NCI-H146 (cell line): Measurements from ENCODE around the gene ARHGEF16.

Source experiments
- DNase-seq: peaks from one replicate; lab custom pipeline; 2025; lab: John Stamatoyannopoulos, UW

ARHGEF16 gene

GRCh38 chr1:3468236-3469103, 14.0 kb downstream of the ARHGEF16 start:
- no peak for DNase-seq

GRCh38 chr1:3469104-3469848, 14.8 kb downstream of the ARHGEF16 start:
- no peak for DNase-seq

- no peak for DNase-seq
Measured at GRCh38 chr1:3469849-3470649, 15.6 kb downstream of the ARHGEF16 start.

- DNase-seq = no peak
Measured at GRCh38 chr1:3470650-3471355, 16.3 kb downstream of the ARHGEF16 start.

DNA sequence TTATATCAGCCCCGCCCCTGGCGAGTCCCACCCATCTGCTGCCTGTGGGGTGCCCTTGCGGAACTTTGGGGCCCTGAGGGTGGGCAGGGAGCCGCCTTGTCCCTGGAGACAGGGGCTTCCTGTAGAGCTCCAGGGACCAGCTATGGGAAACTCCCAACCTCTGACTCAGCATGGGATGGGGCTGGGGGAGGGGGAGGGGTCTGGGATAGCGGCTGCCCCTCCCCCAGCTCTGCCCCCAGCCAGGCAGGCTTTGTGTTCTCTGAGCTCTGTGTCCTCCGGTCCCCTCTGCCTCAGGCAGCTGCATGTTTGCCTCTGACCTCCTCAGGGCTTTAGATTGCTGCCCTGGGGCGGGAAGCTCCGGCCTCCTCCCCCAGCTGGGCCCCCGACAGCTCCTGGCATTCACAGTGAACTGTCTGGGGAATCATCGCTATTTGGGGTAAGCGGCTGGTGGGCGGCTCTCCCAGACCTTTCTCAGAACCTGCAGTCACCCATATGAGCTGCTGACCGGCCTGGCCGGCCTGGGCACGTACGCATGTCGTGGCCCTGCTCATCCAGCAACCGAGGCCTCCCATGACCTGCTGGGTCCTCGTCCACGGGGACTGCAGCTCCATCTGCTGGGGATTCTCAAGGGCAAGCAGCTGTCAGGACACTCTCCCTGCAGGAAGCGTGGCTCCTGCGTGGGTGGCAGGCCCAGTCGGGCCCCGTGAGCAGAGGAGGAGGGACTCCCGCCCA, 17.1 kb downstream of the ARHGEF16 start:
- peak; percentile 39 for DNase-seq

GRCh38 chr1:3472088-3472850, 17.8 kb downstream of the ARHGEF16 start:
- DNase-seq = no peak

- DNase-seq = no peak
Measured at GRCh38 chr1:3472906-3473305, 18.4 kb downstream of the ARHGEF16 start.

DNA sequence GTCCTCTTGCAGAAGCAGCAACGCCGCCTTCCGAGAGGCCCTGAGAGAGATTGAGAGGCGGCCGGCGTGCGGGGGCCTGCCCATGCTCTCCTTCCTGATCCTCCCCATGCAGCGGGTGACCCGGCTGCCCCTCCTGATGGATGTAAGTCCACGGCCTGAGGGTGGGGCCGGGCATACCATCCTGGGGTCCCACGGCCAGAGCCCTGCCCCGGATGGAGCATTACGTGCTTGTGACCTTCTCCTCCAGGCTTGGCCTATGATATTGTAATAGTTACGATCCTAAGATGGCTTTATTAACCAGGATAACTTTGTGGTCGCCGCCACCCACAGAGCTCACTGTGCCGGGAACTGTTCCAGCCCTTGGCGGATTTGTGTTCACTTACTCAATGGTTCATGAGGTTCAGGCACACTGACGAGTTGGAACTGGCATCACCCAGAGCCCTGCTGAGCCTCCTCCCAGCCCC, 18.9 kb downstream of the ARHGEF16 start:
- no peak for DNase-seq

GRCh38 chr1:3474016-3474415, 19.6 kb downstream of the ARHGEF16 start:
- DNase-seq = no peak

DNA sequence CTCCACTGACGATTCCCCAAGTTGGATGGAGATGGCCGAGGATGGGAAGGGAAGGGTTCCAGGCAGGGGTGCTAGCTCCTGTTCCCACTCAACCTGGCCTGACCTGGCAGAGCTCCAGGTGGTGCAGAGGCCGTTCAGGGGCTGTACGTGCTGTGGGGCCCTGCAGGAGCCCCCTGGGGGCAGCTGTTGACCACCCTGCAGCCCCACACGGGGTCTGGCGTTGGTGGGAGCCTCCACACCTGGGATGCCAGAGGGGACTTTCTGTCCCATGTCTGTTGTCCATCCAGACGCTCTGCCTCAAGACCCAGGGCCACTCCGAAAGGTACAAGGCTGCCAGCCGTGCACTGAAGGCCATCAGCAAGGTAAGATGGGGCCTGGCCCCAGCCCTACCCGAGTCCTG, 20.0 kb downstream of the ARHGEF16 start:
- no peak for DNase-seq

DNA sequence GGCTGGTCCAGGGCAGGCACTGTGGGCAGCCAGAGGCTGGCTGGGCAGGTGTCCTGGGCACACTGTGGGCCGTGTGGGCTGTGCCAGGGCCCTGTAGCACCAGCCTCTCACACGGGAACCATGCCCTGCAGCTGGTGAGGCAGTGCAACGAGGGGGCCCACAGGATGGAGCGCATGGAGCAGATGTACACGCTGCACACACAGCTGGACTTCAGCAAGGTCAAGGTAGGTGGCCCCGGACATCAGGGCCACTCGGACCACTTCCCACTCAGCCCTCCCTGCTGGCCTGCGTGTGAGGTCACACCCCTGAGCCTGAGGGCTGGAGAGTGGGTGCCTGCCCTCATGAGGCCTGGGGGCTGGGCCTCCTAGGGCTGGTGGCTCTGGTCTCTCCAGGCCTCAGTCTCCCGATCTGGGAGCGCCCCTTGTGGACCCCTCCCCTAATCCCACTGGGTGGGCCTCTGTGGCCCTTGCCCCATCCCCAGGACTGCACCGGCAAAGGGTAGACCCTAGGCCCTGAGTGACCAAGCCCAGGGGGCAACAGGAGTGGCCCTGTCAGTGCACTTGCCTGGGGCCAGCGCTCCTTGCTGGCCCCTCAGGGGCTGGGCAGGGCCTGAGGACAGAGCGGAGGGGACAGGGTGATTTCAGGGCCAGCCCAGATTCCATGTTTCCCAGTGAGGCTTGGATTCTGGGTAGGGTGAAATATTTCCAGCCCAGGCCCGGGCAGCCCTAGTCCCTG, 21.5 kb downstream of the ARHGEF16 start:
- no peak for DNase-seq

- no peak for DNase-seq
Measured at GRCh38 chr1:3476666-3477065, 22.2 kb downstream of the ARHGEF16 start.

GRCh38 chr1:3477241-3477995, 23.0 kb downstream of the ARHGEF16 start:
- no peak for DNase-seq

- no peak for DNase-seq
Measured at GRCh38 chr1:3478187-3478586, 23.7 kb downstream of the ARHGEF16 start.

DNA sequence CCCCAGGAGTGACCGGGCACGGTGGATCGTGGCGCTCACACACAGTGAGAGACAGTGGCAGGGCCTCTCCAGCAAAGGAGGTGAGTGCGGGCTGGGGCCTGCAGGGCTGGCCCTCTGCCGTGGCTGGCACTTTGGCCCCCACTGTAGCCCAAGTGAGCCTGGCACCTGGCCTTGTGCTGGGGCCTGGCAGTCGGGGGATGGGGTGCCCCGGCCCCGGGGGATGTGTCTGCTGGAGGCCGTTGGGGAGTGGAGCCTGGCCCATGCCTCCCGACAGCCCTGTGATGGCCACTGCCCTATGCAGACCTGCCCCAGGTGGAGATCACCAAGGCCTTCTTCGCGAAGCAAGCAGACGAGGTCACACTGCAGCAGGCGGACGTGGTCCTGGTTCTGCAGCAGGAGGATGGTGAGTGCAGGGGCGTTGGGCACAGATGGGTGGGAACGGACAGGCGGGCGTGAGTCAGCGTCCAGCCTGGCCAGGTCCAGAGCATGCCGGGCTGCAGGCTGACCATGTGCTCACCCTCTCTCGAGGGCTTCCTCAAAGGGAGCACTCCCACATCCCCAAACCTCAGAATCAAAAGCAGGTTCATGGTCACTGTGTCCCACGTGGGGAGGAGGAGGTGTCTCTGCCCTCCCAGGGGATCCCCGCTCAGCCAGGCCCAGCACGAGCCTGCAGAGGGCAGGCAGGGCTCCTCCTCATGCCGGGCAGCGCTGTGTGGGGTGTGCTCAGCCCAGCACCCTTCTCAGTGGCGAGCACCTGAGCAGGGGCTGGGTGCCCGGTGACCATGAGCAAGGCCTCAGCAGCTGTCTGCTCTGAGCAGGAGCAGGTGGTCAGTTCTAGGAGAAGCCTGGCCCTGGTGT, 25.3 kb downstream of the ARHGEF16 start:
- no peak for DNase-seq

DNA sequence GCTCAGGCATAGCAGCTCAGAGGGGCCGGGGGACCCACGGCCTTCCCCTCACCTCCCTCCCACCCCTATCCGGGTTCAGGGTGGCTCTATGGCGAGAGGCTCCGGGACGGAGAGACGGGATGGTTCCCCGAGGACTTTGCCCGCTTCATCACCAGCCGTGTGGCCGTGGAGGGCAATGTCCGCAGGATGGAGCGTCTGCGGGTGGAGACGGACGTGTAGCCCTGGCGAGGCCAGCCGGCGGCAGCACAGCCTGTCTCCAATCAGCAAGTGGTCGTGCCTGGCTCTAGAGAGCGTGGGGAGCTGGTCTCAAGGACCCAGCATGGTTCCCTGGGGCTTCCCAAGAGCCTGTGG, 25.9 kb downstream of the ARHGEF16 start:
- no peak for DNase-seq

GRCh38 chr1:3481046-3481445, 26.6 kb downstream of the ARHGEF16 start:
- DNase-seq = no peak

DNA sequence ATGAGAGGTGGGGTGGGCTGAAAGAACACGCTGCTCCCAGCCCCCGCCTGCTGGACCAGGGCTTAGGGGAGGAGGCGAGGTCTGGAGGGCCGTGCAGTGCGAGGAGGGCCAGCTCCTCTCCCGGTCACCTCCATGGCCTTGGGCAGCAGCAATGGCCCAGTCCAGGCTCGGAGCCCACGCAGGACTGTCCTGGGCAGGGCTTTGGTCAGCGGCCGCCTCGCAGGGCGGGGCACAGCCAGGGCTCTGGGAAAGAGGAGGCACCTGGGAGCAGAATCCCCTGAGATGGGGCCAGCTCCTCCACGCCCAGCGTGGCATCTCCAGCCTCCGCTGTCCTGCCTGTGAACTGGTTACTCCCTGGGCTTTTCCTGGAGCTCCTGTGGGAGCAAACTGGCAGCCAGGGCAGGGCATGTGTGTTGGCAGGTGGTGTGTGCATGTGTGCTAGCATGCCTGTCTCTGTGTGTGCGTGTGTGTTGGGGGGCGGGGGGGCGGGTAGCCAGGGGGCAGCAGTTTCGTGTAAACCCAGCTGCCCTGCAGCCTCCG, 27.4 kb downstream of the ARHGEF16 start:
- no peak for DNase-seq
